ENCODE measurements around the gene JADE3. TPM values are rescaled to one million over a fixed set of nuclear protein-coding genes. Genes with fewer than 3 reads are reported as not detected.

The JADE3 gene
- total and polyA plus RNA-seq, 2 experiments from 2014 or later = 4.5 to 15.3 TPM

DNA sequence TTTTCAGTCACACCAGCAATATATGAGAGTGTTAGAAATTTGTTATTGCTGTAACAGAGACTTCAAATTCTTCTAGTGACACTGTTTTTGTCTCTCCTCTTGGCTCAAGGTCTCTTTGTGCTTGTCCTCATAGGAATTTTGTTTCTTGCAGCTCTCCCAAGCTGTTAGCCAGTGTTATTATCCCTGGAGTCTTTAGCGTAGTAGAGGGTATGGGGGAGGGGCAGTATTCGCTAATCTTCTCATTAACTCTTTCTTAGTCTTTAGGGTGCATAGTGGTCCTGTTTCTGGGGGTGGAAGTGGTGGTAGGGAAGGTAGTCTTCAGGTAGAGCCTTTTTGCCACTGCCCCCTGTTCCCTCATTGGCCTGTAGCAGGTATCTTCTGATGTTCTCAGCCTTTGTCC, 79.4 kb downstream of the JADE3 start (continued):
- TF ChIP-seq, protein P1, sequence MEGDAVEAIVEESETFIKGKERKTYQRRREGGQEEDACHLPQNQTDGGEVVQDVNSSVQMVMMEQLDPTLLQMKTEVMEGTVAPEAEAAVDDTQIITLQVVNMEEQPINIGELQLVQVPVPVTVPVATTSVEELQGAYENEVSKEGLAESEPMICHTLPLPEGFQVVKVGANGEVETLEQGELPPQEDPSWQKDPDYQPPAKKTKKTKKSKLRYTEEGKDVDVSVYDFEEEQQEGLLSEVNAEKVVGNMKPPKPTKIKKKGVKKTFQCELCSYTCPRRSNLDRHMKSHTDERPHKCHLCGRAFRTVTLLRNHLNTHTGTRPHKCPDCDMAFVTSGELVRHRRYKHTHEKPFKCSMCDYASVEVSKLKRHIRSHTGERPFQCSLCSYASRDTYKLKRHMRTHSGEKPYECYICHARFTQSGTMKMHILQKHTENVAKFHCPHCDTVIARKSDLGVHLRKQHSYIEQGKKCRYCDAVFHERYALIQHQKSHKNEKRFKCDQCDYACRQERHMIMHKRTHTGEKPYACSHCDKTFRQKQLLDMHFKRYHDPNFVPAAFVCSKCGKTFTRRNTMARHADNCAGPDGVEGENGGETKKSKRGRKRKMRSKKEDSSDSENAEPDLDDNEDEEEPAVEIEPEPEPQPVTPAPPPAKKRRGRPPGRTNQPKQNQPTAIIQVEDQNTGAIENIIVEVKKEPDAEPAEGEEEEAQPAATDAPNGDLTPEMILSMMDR (conservative IDR thresholded peaks at IDR 0.05; ENCODE audit: low read depth in 2 of 2) = no peak
- TF ChIP-seq STAT1 (IDR thresholded peaks at IDR 0.05; ENCODE audit: unreplicated experiment) (no peak), ZNF331 (CRISPR knock-in tag; IDR thresholded peaks at IDR 0.05; ENCODE audit: low read depth) (no peak), POLR2AphosphoS5 (IDR thresholded peaks at IDR 0.05; ENCODE audit: low read depth) (no peak)

DNA sequence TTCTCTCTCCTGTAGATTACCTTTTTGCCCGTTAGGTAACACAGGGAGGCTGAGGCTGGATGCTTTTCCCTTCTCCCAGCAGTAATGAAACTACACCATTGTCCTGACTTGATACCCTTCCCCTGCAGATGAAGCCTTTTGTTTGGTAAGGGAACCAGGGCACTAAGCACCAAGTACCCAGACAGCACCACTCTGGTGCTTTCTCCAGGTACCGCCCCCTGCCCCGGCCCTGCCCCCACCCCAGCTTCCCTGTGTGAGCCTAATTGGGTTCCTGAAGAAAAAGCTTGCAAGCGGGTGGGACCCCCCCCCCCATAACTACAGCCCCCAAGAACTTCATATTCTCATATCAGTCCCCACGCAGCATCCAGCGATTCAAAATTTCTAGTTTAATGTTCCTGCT, 79.8 kb downstream of the JADE3 start:
- no peaks in the 10 kb centered on the region for H3K9me3 Mint-ChIP-seq
- H3K36me3 ChIP-seq (ENCODE audit: insufficient read depth) = no peaks in the 10 kb centered on the region
- DNase-seq (ENCODE audit: low spot score) (no peak), ATAC-seq (peak; percentile 57)
- peak overlapping the region; percentile 47 for H3K4me3 Mint-ChIP-seq
- H4K20me1 ChIP-seq (replicated peaks; ENCODE audit: insufficient read depth) = no peaks in the 10 kb centered on the region; the same call in 1 of the 2 replicates
- H3K36me3 Mint-ChIP-seq (ENCODE audit: low read depth) = peaks cover 20% of the 10 kb centered on the region; the same call in 2 of the 3 replicates
- H3F3A ChIP-seq (replicated peaks; ENCODE audit: low read depth) = no peaks in the 10 kb centered on the region
- peak overlapping the region; percentile 4 for H3K4me2 ChIP-seq
- no peaks in the 10 kb centered on the region; the same call in 1 of the 2 replicates for H3K79me2 ChIP-seq (replicated peaks; ENCODE audit: insufficient read depth)
- H3K9me2 ChIP-seq (ENCODE audit: insufficient read depth) = no peaks in the 10 kb centered on the region
- H3K4me3 ChIP-seq = no peak overlapping the region; the same call in 1 of the 2 replicates
- peak overlapping the region; percentile 74 for H3K27ac Mint-ChIP-seq
- peaks cover 24% of the 10 kb centered on the region for H3K4me1 ChIP-seq (ENCODE audit: insufficient read depth)
- H3K27me3 Mint-ChIP-seq (ENCODE audit: insufficient read depth, low read depth, poor library complexity) = no peaks in the 10 kb centered on the region
- no peaks in the 10 kb centered on the region for H3K27me3 ChIP-seq (ENCODE audit: insufficient read depth)
- no peak overlapping the region for H3K27ac ChIP-seq (ENCODE audit: low read depth)
- H2AFZ ChIP-seq = no peak overlapping the region
- peaks cover 24% of the 10 kb centered on the region for H3K4me1 Mint-ChIP-seq
- TF ChIP-seq CREB1 (CRISPR knock-in tag; IDR thresholded peaks at IDR 0.05; ENCODE audit: low read depth) (no peak), POLR2AphosphoS5 (IDR thresholded peaks at IDR 0.05; ENCODE audit: low read depth) (no peak), EZH2phosphoT487 (IDR thresholded peaks at IDR 0.05; ENCODE audit: unreplicated experiment) (no peak), ZNF114 (CRISPR knock-in tag; IDR thresholded peaks at IDR 0.05) (no peak), ZNF331 (CRISPR knock-in tag; IDR thresholded peaks at IDR 0.05; ENCODE audit: low read depth) (no peak), NANOG (IDR thresholded peaks at IDR 0.05; ENCODE audit: borderline replicate concordance) (no peak)
- TF ChIP-seq, protein P2, sequence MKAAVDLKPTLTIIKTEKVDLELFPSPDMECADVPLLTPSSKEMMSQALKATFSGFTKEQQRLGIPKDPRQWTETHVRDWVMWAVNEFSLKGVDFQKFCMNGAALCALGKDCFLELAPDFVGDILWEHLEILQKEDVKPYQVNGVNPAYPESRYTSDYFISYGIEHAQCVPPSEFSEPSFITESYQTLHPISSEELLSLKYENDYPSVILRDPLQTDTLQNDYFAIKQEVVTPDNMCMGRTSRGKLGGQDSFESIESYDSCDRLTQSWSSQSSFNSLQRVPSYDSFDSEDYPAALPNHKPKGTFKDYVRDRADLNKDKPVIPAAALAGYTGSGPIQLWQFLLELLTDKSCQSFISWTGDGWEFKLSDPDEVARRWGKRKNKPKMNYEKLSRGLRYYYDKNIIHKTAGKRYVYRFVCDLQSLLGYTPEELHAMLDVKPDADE (IDR thresholded peaks at IDR 0.05) = no peak
- TF ChIP-seq, protein P3, sequence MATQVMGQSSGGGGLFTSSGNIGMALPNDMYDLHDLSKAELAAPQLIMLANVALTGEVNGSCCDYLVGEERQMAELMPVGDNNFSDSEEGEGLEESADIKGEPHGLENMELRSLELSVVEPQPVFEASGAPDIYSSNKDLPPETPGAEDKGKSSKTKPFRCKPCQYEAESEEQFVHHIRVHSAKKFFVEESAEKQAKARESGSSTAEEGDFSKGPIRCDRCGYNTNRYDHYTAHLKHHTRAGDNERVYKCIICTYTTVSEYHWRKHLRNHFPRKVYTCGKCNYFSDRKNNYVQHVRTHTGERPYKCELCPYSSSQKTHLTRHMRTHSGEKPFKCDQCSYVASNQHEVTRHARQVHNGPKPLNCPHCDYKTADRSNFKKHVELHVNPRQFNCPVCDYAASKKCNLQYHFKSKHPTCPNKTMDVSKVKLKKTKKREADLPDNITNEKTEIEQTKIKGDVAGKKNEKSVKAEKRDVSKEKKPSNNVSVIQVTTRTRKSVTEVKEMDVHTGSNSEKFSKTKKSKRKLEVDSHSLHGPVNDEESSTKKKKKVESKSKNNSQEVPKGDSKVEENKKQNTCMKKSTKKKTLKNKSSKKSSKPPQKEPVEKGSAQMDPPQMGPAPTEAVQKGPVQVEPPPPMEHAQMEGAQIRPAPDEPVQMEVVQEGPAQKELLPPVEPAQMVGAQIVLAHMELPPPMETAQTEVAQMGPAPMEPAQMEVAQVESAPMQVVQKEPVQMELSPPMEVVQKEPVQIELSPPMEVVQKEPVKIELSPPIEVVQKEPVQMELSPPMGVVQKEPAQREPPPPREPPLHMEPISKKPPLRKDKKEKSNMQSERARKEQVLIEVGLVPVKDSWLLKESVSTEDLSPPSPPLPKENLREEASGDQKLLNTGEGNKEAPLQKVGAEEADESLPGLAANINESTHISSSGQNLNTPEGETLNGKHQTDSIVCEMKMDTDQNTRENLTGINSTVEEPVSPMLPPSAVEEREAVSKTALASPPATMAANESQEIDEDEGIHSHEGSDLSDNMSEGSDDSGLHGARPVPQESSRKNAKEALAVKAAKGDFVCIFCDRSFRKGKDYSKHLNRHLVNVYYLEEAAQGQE (IDR thresholded peaks at IDR 0.05; ENCODE audit: unreplicated experiment) = no peak
- TF ChIP-seq, protein P4, sequence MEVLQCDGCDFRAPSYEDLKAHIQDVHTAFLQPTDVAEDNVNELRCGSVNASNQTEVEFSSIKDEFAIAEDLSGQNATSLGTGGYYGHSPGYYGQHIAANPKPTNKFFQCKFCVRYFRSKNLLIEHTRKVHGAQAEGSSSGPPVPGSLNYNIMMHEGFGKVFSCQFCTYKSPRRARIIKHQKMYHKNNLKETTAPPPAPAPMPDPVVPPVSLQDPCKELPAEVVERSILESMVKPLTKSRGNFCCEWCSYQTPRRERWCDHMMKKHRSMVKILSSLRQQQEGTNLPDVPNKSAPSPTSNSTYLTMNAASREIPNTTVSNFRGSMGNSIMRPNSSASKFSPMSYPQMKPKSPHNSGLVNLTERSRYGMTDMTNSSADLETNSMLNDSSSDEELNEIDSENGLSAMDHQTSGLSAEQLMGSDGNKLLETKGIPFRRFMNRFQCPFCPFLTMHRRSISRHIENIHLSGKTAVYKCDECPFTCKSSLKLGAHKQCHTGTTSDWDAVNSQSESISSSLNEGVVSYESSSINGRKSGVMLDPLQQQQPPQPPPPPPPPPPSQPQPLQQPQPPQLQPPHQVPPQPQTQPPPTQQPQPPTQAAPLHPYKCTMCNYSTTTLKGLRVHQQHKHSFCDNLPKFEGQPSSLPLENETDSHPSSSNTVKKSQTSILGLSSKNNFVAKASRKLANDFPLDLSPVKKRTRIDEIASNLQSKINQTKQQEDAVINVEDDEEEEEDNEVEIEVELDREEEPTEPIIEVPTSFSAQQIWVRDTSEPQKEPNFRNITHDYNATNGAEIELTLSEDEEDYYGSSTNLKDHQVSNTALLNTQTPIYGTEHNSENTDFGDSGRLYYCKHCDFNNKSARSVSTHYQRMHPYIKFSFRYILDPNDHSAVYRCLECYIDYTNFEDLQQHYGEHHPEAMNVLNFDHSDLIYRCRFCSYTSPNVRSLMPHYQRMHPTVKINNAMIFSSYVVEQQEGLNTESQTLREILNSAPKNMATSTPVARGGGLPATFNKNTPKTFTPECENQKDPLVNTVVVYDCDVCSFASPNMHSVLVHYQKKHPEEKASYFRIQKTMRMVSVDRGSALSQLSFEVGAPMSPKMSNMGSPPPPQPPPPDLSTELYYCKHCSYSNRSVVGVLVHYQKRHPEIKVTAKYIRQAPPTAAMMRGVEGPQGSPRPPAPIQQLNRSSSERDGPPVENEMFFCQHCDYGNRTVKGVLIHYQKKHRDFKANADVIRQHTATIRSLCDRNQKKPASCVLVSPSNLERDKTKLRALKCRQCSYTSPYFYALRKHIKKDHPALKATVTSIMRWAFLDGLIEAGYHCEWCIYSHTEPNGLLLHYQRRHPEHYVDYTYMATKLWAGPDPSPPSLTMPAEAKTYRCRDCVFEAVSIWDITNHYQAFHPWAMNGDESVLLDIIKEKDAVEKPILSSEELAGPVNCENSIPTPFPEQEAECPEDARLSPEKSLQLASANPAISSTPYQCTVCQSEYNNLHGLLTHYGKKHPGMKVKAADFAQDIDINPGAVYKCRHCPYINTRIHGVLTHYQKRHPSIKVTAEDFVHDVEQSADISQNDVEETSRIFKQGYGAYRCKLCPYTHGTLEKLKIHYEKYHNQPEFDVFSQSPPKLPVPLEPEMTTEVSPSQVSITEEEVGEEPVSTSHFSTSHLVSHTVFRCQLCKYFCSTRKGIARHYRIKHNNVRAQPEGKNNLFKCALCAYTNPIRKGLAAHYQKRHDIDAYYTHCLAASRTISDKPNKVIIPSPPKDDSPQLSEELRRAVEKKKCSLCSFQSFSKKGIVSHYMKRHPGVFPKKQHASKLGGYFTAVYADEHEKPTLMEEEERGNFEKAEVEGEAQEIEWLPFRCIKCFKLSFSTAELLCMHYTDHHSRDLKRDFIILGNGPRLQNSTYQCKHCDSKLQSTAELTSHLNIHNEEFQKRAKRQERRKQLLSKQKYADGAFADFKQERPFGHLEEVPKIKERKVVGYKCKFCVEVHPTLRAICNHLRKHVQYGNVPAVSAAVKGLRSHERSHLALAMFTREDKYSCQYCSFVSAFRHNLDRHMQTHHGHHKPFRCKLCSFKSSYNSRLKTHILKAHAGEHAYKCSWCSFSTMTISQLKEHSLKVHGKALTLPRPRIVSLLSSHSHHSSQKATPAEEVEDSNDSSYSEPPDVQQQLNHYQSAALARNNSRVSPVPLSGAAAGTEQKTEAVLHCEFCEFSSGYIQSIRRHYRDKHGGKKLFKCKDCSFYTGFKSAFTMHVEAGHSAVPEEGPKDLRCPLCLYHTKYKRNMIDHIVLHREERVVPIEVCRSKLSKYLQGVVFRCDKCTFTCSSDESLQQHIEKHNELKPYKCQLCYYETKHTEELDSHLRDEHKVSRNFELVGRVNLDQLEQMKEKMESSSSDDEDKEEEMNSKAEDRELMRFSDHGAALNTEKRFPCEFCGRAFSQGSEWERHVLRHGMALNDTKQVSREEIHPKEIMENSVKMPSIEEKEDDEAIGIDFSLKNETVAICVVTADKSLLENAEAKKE (CRISPR knock-in tag; IDR thresholded peaks at IDR 0.05) = no peak

All from GM23338 (cell line).